GM12865 (cell line): Measurements from ENCODE around the gene LSM2.

Experiments
- DNase-seq: peaks from one replicate; pipeline ENCODE4 v3.0.0; 2010; ENCODE audit warnings: low read depth
- H3K4me3 ChIP-seq: 2 replicates; pipeline ENCODE4 v1.5.1; 2011; ENCODE audit warnings: mild to moderate bottlenecking, low read depth, low read length, control low read depth
- TF ChIP-seq, protein P1 (sequence below): IDR thresholded peaks from 2 replicates; pipeline ENCODE4 v1.5.1; 2011; ENCODE audit warnings: low read length, control low read depth, low read depth, inconsistent platforms; ENCODE audit not compliant: insufficient read depth; ENCODE audit errors: missing control alignments

Gene LSM2

GRCh38 chr6:31763619-31763940 is 43.2 kb downstream of the LSM2 start:
- H3K4me3 ChIP-seq = no peak overlapping the region
- TF ChIP-seq, protein P1, sequence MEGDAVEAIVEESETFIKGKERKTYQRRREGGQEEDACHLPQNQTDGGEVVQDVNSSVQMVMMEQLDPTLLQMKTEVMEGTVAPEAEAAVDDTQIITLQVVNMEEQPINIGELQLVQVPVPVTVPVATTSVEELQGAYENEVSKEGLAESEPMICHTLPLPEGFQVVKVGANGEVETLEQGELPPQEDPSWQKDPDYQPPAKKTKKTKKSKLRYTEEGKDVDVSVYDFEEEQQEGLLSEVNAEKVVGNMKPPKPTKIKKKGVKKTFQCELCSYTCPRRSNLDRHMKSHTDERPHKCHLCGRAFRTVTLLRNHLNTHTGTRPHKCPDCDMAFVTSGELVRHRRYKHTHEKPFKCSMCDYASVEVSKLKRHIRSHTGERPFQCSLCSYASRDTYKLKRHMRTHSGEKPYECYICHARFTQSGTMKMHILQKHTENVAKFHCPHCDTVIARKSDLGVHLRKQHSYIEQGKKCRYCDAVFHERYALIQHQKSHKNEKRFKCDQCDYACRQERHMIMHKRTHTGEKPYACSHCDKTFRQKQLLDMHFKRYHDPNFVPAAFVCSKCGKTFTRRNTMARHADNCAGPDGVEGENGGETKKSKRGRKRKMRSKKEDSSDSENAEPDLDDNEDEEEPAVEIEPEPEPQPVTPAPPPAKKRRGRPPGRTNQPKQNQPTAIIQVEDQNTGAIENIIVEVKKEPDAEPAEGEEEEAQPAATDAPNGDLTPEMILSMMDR = no peak
- DNase-seq = no peak

- TF ChIP-seq, protein P1 = no peak
- no peak overlapping the region for H3K4me3 ChIP-seq
- DNase-seq = no peak
These were observed 43.7 kb downstream of the LSM2 start for GRCh38 chr6:31762878-31763618.

DNA sequence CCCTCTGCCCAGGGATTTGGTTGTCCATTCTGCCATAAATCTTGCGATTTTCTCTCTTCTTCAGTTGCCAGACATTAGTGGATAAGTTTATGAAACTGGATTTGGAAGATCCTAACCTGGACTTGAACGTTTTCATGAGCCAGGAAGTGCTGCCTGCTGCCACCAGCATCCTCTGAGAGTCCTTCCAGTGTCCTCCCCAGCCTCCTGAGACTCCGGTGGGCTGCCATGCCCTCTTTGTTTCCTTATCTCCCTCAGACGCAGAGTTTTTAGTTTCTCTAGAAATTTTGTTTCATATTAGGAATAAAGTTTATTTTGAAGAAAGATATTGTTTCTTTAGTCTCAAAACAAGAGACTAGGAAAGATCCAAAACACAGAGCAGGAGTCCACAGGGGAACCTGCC is 44.4 kb downstream of the LSM2 start, which contains the start of gene SAPCD1:
SAPCD1 (plus strand) TSS at position 301 of the 400 bp plus-strand sequence. CDS start 399 bp downstream, outside the sequence.
- no peak within 1 kb of the TSS for H3K4me3 ChIP-seq
- TF ChIP-seq, protein P1 = no peak
- no peak for DNase-seq

- DNase-seq = no peak
- TF ChIP-seq, protein P1 = no peak
- no peak overlapping the region for H3K4me3 ChIP-seq
These were observed 45.4 kb downstream of the LSM2 start for GRCh38 chr6:31761343-31761742.

GRCh38 chr6:31760790-31761189 is 46.0 kb downstream of the LSM2 start:
- no peak for DNase-seq
- no peak overlapping the region for H3K4me3 ChIP-seq
- TF ChIP-seq, protein P1 = no peak

DNA sequence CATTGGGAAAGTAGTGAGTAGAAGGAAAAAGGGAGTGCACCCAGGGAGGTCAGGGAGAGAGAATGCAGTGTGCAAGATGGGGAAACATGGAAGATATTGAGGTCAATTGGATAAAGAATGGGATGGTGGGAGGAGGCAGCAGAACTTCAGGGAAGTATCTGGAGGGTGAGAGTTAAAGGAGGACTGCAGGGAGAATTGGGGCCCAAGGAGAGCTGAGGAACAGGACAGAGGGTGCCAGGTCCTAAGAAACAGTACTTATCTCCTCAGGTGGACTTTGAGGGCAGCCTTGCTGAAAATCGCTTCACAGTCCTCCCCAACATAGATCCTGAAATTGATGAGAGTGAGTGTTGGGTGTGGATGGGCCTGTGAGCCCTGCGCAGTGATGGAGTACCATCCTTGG is 48.5 kb downstream of the LSM2 start:
- TF ChIP-seq, protein P1 = no peak
- DNase-seq = no peak
- H3K4me3 ChIP-seq = no peak overlapping the region
